Panc1 (cell line): ENCODE results near the gene EEA1. TPM values are rescaled to one million over a fixed set of nuclear protein-coding genes. Genes with fewer than 3 reads are reported as not detected.

Experiments
- ATAC-seq: fragments of 200-7000 bp; cut with Tn5 transposase; 2 replicates; pipeline ENCODE4 v1.9.1; 2020; ENCODE audit warnings: mild to moderate bottlenecking, moderate library complexity
- BruUV-seq: library from RNA; stranded (reverse); fragments of 400-500 nt; replicated peaks from 2 replicates; lab custom pipeline; 2021; lab: Mats Ljungman, UMichigan
- CTCF ChIA-PET: fragments of 300-600 bp; sonication (Branson Sonifier 250); formaldehyde crosslinking; loops from one replicate; lab custom pipeline; 2022; ENCODE audit warnings: antibody characterized with exemption; lab: Charles Lee
- POLR2A ChIA-PET: fragments of 300-600 bp; sonication (Branson Sonifier 250); formaldehyde crosslinking; loops from one replicate; lab custom pipeline; 2022; ENCODE audit warnings: antibody characterized with exemption; lab: Charles Lee
- DNase-seq: peaks from one replicate; pipeline ENCODE4 v3.0.0-alpha.2; 2010; ENCODE audit warnings: low read depth, low spot score
- H3K27ac ChIP-seq: 2 replicates; pipeline ENCODE4 v1.5.1; 2011; ENCODE audit warnings: mild to moderate bottlenecking, low read length, inconsistent platforms
- H3K27me3 ChIP-seq: fragments of 200-500 bp; sonication (Bioruptor generic); 2 replicates; pipeline ENCODE4 v1.6.0; 2014; ENCODE audit warnings: low read length, inconsistent platforms; ENCODE audit not compliant: control insufficient read depth, insufficient read depth
- H3K36me3 ChIP-seq: fragments of 200-500 bp; sonication (Bioruptor generic); 2 replicates; pipeline ENCODE4 v1.5.1; 2014; ENCODE audit warnings: inconsistent platforms, mild to moderate bottlenecking, low read length, moderate library complexity; ENCODE audit not compliant: control insufficient read depth, insufficient read depth
- H3K4me1 ChIP-seq: 2 replicates; pipeline ENCODE4 v1.5.1; 2011; ENCODE audit warnings: inconsistent platforms, mild to moderate bottlenecking, low read length, moderate library complexity; ENCODE audit not compliant: control insufficient read depth, insufficient read depth
- H3K4me3 ChIP-seq, 2 experiments: 2 replicates each; pipeline ENCODE4 v1.5.1; 2011 to 2012; ENCODE audit warnings: low read depth in 2 of 2, low read length in 2 of 2, mild to moderate bottlenecking in 2 of 2, inconsistent platforms in 1 of 2, moderate library complexity in 1 of 2
- H3K9me3 ChIP-seq: fragments of 200-500 bp; sonication (Bioruptor generic); 2 replicates; pipeline ENCODE4 v1.5.1; 2014; ENCODE audit warnings: low read depth, mild to moderate bottlenecking, inconsistent platforms, low read length, moderate library complexity; ENCODE audit not compliant: control insufficient read depth, insufficient read depth
- CTCF ChIP-seq: fragments of 450-650 bp; IDR thresholded peaks from 2 replicates; pipeline ENCODE4 v1.5.1; 2017; ENCODE audit warnings: mild to moderate bottlenecking
- POLR2AphosphoS5 ChIP-seq: IDR thresholded peaks from 2 replicates; pipeline ENCODE4 v1.6.1; 2012; ENCODE audit warnings: mild to moderate bottlenecking, low read depth, low read length, moderate library complexity
- SIN3A ChIP-seq: IDR thresholded peaks from 2 replicates; pipeline ENCODE4 v1.6.1; 2012; ENCODE audit warnings: low read depth, mild to moderate bottlenecking, low read length, moderate library complexity, borderline replicate concordance; ENCODE audit not compliant: insufficient read depth
- TCF7L2 ChIP-seq: IDR thresholded peaks from 2 replicates; pipeline ENCODE4 v1.6.1; 2011; ENCODE audit warnings: mild to moderate bottlenecking, low read depth, low read length, inconsistent platforms
- in situ Hi-C: cut with HindIII; loops from 2 replicates; pipeline ENCODE4 v1.10.0; 2016; ENCODE audit warnings: low sequenced_read_pairs, low pct_unique_long_range_greater_than_20kb
- intact Hi-C: fragments of 100-400 bp; cut with micrococcal nuclease; formaldehyde crosslinking; loops from one replicate; pipeline ENCODE4 v1.10.0; 2022; ENCODE audit not compliant: unreplicated experiment
- total RNA-seq: library from RNA; stranded (reverse); gene quantifications from one replicate; pipeline ENCODE4 v1.2.1, GENCODE V29; 2021; ENCODE audit not compliant: unreplicated experiment
- TF ChIP-seq, protein P1 (sequence below), 2 experiments: IDR thresholded peaks; 2 replicates each; pipeline ENCODE4 v1.6.1; 2011 to 2012; ENCODE audit warnings: low read depth in 2 of 2, control low read depth in 1 of 2, low read length in 1 of 2, mild to moderate bottlenecking in 1 of 2, moderate library complexity in 1 of 2; ENCODE audit not compliant: insufficient read depth in 1 of 2

Gene EEA1
- total RNA-seq, 1 experiment from 2014 or later: 15.1 TPM

- Histone ChIP-seq H3K4me3 (no peak overlapping the region), H3K36me3 (no peaks in the 10 kb centered on the region), H3K9me3 (no peaks in the 10 kb centered on the region), H3K27me3 (no peaks in the 10 kb centered on the region), H3K27ac (no peak overlapping the region), H3K4me1 (no peaks in the 10 kb centered on the region)
- intact Hi-C loops: no loop called here
- ChIA-PET POLR2A (no interaction called here), CTCF (no interaction called here)
- BruUV-seq: no TSS peak
- TF ChIP-seq TCF7L2 (no peak), SIN3A (no peak), POLR2AphosphoS5 (no peak), CTCF (no peak)
- TF ChIP-seq, protein P1, sequence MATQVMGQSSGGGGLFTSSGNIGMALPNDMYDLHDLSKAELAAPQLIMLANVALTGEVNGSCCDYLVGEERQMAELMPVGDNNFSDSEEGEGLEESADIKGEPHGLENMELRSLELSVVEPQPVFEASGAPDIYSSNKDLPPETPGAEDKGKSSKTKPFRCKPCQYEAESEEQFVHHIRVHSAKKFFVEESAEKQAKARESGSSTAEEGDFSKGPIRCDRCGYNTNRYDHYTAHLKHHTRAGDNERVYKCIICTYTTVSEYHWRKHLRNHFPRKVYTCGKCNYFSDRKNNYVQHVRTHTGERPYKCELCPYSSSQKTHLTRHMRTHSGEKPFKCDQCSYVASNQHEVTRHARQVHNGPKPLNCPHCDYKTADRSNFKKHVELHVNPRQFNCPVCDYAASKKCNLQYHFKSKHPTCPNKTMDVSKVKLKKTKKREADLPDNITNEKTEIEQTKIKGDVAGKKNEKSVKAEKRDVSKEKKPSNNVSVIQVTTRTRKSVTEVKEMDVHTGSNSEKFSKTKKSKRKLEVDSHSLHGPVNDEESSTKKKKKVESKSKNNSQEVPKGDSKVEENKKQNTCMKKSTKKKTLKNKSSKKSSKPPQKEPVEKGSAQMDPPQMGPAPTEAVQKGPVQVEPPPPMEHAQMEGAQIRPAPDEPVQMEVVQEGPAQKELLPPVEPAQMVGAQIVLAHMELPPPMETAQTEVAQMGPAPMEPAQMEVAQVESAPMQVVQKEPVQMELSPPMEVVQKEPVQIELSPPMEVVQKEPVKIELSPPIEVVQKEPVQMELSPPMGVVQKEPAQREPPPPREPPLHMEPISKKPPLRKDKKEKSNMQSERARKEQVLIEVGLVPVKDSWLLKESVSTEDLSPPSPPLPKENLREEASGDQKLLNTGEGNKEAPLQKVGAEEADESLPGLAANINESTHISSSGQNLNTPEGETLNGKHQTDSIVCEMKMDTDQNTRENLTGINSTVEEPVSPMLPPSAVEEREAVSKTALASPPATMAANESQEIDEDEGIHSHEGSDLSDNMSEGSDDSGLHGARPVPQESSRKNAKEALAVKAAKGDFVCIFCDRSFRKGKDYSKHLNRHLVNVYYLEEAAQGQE (IDR thresholded peaks at IDR 0.05; ENCODE audit: insufficient read depth in 1 of 2, low read depth in 2 of 2, low read length in 1 of 2): no peak
- no peak for DNase-seq
- ATAC-seq: no peak
- in situ Hi-C loops: no loop called here
Observed at GRCh38 chr12:92721656-92722055, 207.4 kb downstream of the EEA1 start.

- Histone ChIP-seq H3K36me3 (no peaks in the 10 kb centered on the region), H3K4me1 (no peaks in the 10 kb centered on the region), H3K27ac (no peak overlapping the region), H3K27me3 (no peaks in the 10 kb centered on the region), H3K9me3 (no peaks in the 10 kb centered on the region), H3K4me3 (no peak overlapping the region)
- intact Hi-C loops (no loop called here), in situ Hi-C loops (no loop called here)
- BruUV-seq: no TSS peak
- no peak for ATAC-seq
- TF ChIP-seq, protein P1 (IDR thresholded peaks at IDR 0.05; ENCODE audit: insufficient read depth in 1 of 2, low read depth in 2 of 2, low read length in 1 of 2): no peak
- TF ChIP-seq POLR2AphosphoS5 (no peak), TCF7L2 (no peak), CTCF (no peak), SIN3A (no peak)
- DNase-seq: no peak
- ChIA-PET CTCF (no interaction called here), POLR2A (no interaction called here)
Observed at GRCh38 chr12:92721130-92721529, 208.0 kb downstream of the EEA1 start.

Other genes starting within 250 kb of the EEA1 start
- gene PLEKHG7, start 226.3 kb downstream of the EEA1 start, total RNA-seq: not detected